Hematopoietic multipotent progenitor cell (in vitro differentiated cells): ENCODE measurements around the gene NMRAL1. TPM values are rescaled to one million over a fixed set of nuclear protein-coding genes. Genes with fewer than 3 reads are reported as not detected.

Experiments
- DNase-seq, 3 donors: peaks; one replicate each; pipeline ENCODE4 v3.0.0-alpha.2; 2011 to 2015; ENCODE audit warnings: low read depth in 2 of 3, low spot score in 2 of 3
- total RNA-seq: library from RNA; depleted of rRNA; stranded (reverse); fragments of >200 nt; gene quantifications from one replicate; pipeline ENCODE4 v1.2.3, GENCODE V29; 2012

Gene NMRAL1
- total RNA-seq, 1 donor, result 112 TPM

DNA sequence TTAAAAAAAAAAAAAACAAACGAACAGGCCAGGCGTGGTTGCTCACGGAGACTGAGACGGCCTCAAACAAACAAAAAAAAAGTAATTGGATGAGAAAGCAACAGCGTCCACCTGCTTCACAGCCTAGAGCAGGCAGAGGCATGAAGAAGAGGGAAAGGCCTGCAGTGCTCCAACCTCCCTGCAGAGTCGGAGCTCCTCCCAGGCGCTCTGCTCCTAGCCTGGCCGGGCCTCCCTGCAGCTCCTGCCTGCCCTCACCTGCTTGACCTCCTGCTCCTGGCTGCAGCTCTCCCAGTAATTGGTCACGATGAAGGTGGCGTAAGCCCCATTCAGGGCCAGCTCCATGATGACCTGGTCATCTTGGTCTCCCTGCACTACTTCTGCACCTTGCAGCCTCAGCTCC lies 5.5 kb downstream of the NMRAL1 start:
- DNase-seq, result no peak

DNA sequence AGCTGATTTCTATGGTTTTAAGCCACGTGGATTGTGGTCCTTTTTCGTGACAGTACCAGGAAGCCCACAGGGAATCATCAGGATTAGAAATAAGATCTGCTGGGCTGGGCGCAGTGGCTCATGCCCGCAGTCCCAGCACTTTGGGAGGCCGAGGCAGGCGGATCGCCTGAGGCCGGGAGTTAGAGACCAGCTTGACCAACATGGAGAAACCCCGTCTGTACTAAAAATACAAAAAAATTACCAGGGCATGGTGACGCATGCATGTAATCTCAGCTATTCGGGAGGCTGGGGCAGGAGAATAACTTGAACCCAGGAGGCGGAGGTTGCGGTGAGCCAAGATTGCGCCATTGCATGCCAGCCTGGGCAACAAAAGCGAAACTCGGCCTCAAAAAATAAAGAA lies 6.5 kb downstream of the NMRAL1 start:
- no peak for DNase-seq

DNA sequence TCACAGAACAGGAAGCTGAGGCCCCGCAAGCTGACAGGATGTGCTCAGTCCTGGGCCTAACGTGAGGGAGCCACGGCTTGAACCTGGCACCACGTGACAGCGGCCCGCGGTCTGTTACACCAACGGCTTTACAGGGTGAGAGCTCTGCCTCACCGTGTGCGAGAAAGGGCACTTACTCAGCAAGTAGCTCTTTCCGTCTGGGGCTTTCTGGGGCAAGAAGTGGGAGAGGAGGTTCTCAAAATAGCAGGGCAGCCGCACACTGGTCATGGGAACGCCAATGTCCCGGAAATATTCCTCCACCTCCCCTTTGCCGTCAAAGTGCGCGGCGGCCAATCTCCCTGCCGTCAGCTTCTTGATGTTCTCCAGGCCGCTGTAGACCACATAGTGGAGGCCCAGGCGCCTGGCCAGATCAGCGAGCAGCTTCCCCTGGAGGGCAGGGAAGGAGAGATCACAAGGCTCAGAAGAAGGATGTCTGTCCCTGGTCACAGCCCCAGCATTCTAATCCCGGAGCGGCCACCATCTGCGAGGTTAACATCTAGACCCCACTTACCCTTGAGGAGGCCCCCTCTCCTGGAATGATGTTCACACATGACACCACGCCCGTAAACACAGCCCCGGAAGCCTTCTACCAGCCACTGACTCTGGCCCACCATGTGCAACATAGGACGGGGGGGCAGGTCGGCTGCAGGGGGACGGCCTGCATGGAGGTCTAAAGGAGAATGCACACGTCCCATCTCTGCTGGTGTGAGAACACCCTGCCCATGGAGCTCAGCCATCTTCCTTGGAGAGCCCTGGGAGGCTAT lies 8.2 kb downstream of the NMRAL1 start:
- DNase-seq, result no peak

DNA sequence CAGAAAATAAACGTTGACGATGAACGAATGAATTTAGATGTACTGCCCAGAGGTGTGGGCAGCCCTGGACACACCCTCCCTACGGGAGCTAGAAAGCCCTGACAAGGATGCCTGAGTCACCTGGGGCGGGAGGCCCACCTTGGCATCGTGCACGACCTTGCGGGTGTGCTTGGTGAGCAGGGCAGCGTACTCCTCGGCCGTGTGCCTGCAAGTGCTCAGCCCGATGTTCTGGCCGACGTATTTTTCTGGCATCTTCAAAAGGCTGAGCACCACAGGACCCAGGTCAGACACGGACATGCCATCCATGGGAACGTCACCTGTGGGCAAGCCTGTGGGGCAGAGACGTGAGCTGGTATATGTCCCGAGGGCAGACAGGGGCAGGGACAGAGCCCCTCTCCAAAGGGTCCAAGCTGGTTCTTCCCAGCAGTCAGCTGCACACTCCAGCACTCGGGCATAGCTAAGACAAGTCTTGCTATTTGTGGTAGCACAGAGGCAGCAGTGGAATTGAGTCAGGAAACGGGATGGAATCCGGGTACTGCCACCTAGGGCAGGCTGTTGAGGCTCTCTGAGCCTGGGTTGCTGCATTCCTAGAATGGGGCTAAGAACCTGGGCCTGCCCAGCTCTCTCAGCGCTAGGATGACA lies 10.8 kb downstream of the NMRAL1 start:
- no peak for DNase-seq

DNA sequence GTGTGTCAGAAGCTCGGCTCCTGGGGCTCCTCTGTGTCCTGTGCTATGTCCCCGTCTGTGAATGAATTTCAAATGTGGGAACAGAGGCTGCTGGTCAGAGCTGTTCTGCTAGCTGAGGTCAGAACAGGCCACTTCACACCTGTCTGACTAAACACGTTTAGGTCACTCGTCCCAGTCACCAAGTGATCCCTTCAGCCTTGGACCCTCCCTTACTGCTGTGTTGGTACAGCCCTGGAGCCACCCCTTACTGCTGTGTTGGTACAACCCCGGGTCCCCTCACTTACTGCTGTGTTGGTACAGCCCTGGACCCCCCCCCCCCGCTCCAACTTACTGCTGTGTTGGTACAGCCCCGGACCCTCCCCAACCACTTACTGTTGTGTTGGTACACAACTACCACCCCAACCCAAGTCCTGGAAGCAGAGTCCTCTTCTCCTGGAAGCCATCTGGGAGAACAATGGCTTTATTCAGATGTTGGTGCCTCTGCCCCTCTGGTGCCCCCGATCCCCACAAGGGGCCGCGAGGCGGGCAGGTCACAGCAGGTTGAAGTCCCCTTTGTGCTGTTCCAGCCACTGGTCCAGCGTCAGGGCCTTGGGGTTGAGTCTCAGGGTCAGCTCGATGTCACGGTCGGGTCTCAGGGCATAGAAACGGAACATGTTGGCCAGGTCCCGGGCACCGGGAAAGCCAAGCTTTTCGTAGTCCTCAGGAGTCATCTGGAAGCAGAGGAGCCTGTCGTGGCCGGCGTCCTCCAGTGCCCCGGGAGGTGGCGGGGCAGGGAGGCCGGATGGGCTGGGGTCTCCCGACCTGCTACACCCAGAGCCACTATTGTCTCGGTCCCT lies 13.0 kb downstream of the NMRAL1 start:
- DNase-seq, result no peak

DNA sequence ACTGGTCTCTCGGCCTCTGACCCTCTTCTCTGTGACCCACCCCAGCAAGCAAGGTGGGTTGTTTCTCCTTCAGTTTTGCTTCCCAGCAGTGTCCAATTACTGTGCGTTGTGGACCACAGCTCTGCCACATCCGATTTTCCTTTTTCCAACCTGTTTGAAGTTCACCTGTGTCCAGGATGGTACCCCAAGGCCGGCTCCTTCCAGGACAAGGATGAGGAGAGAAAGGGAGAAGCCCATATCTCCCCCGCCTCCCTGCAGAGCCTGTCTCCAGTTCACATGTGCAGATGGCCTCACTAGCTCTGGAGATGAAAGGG lies 13.5 kb downstream of the NMRAL1 start:
- DNase-seq, result no peak

DNA sequence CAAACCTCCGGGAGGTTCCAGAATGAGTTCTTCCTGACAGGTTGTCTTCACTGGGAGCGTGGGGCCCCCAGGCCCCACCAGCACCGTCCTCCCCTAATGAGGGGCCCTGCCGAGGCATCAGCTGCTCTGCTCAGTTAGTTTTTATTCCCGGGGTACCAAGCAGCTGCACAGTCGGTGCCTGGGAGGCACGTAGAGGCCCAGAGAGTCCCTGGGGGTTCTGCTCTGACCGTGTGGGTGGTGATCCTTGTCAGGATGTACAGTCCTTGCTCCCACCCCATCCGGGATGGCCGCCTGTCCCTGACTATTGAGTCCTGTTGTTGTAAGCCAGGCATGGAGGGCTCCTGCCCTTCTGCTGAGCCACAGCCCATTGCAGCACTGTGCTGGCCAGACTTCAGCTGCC lies 18.5 kb downstream of the NMRAL1 start:
- no peak for DNase-seq

DNA sequence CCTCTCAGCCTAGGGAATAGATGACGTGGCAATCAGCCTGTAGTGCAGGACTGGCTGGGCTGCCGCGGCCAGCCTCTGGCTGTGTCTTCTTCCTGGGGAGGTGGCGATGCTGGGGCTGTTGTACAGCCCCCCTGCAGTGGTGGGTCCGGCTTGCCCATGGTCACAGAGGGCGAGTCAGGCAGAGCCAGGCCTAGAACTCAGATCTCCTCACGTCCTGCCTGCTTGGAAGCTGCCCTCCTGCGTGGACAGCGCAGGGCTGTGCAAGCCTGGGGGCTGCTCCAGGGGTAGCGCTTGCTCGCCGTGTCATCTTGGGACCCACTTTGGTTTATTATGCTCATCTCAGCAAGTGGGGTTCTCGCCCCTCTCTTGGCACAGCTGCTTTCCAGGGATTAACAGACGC lies 19.3 kb downstream of the NMRAL1 start:
- DNase-seq, result no peak

DNA sequence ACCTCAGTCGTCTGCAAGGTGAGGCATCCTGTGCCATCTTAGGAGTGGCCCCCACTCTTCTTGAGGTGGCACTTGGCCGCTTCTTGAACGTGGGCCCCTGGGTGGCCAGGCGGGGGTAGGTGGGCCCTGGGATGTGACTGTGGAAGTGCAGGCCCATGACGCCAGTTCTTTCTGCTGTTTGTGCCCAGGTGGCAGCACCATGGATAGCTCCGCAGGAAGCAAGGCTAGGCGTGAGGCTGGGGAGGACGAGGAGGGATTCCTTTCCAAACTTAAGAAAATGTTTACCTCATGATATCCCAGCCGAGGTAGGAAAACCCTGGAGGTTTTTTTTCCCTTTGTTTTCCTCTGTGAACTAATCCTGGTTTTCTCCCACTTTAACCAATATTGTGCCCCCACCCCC lies 19.8 kb downstream of the NMRAL1 start:
- DNase-seq, result no peak

DNA sequence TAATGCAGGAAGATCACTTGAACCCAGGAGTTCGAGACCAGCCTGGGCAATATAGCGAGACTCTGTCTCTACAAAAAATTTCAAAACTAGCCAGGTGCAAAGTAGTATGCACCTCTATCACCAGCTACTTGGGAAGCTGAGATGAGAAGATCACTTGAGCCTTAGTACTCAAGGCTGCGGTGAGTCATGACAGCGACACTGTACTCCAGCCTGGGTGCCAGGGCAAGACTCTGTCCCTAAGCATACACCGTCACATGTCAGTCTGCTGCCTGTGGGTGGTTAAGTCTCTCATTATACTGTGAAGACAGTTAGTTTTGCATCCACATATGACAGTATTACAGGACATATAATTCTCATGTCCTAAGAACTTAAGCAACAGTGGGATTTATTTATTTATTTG lies 21.8 kb downstream of the NMRAL1 start:
- DNase-seq, result no peak

DNA sequence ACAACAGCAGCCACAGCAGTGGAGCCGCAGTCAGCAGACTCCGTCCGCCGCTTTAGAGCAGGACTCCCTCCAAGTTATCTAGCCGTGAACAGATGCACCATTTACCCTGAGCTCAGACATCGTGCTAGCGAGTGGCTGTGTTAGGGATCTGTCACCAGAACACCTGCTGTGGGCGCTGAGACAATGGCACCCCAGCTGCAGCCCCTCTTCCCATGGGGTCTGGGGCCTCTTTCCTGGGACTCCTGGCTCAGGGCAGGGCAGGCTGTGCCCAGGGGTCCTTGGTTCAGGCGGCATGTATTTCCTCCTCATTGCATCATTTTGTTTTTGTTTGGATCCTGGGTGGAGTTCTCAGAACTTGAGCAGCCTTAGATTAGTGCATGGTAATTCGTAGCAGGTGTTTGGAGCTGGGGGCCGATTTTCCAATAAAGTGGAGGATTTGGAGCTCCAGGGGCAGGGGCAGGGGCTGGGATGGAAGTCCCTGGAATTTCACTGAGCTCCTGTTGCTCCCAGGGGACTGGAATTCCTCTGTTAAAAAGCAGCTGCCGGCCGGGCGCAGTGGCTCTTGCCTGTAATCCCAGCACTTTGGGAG lies 23.4 kb downstream of the NMRAL1 start:
- DNase-seq, result no peak

DNA sequence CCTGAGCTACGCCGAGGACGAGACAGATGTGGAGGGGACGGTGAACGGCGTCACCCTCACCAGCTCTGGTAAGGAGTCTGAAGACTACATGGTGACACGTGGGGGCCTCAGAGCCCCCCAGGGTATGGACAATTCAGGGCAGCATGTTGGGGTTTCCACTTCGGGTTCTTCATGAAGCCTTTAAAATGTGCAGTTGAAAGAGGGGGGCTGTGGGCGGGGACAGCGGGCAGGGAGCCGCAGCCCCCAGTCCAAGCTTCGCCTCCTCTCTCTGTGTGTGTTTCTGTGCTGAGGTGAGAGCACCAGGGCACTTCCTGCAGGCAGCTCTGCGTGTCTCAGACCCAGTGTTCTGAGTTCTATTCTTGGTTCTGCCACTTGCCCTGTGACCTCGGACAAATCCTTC lies 24.0 kb downstream of the NMRAL1 start:
- DNase-seq, result no peak

DNA sequence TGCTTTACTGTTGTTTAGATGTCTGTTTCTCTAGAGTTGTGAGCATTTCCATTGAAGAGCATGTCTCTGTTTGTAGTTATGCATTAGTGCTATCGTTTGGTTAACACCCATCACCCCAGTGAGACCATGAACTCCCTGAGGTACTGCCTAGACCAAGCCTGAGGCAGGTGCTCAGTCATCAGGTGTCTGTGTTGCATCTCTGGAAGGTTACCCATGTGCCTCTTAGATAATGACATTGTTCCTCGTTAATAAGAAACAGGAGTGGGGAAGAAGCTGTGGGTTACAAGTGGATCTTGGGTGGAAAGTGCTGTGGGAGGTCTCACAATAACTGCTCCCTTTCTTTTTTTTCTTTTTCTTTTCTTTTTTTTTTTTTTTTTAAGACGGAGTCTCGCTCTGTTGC lies 30.4 kb downstream of the NMRAL1 start:
- no peak for DNase-seq

DNA sequence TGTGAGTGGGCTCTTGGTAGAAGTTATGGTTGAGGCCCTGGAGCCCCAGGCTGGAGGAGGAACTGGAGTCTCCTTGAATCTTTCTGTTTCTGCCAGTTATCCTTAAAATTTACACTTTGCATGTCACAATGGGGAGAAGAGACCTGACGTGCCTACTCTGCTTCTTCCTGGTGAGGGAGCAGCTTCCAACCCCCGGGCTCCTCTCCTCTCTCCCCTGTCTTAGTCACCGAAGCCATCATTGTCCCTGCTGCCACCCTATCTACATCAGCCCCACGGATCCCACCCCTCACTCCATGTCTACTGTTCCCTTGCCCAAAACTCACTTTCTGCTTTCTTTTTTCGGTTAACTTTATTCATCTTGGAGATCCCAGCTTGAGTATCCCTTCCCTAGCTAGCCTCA lies 31.2 kb downstream of the NMRAL1 start:
- no peak for DNase-seq

DNA sequence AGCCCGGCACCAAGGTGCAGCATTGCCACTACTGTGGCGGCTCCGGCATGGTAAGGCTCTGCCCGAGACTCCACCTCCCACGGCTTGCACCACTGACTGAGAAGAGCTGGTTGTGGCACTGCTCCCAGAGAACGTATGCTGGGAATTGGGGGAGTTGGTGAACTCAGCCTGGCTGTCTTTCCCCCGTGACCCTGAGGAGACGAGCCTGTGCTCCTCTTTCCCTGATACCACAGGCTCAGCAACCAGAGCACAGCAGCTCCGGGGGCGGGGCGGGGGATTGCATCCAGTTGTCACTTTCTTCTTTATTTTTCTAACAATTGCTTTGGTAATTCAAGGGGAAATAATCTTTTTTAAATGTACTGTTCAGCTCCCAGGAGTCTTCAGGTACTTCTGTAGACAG lies 32.1 kb downstream of the NMRAL1 start:
- DNase-seq, result no peak

DNA sequence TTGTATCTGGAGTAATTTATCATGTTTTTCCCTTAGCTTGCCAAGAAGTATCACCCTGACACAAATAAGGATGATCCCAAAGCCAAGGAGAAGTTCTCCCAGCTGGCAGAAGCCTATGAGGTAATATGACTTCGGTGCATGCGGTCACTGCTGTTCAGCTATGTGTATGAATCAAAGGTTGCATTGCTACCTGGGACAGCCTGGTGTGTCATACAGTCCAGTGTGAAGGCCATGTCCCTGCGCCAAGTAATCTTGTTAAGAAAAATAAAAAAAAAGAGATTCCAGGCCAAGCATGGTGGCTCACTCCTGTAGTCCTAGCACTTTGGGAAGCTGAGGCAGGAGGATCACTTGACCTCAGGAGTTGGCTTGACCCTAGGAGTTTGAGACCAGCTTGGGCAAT lies 37.1 kb downstream of the NMRAL1 start:
- DNase-seq, result no peak

DNA sequence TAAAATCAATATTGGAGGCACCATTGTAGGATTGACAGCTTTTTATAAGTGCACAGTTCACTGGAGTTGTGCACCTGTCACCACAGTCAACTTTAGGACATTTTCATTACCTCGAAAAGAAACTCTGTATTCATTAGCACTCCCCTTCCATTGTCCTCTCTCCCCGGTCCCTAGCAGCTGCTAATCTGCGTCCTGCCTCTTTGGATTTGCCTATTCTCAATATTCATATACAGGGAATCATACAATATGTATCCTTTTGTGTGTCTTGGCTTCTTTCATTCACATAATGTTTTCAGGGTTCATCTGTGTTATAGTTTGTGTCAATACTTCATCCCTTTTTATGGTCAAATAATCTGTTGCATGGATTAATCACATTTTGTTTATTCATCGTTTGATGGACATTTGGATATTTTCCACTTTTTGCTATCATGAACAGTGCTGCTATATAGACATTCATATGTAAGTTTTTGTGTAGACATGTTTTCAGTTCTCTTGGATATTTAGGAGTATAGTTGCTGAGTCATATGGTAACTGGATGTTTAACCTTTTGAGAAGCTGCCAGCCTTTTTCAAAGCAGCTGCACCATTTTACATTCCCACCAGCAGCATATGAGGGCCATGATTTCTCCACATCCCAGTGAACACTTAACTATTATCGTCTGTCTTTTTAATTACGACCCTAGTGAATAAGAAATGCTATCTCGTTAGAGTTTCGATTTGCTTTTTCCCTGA lies 38.9 kb downstream of the NMRAL1 start:
- no peak for DNase-seq

DNA sequence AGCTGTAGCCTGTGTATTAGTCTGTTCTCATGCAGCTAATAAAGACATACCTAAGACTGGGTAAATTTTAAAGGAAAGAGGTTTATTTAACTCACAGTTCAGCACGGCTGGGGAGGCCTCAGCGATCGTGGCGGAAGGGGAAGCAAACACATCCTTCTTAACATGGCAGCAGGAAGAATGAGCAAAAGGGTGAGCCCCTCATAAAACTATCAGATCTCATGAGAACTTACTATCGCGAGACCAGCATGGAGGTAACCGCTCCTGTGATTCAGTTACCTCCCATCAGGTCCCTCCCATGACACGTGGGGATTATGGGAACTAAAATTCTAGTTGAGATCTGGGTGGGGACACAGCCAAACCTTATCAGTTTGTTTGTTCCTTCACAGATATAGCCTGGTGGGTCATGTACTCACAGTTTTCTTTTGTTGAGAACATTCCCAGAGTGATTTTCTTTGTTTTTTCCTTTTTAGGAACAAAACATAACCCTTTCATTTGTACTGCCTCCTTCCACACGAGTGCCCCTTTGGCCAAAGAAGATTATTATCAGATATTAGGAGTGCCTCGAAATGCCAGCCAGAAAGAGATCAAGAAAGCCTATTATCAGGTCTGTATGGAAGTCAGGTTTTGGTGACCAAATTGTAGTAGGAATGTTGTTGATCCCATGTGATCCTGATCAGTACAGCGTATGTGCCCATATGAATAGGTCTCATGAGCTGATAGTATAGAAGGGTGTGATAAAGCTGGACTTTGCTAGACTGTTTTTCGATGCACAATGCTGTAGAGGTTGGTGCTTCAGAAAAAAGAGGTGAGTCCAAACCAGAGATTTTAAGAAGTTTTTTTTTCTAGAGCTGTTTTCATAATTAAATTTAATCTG lies 40.3 kb downstream of the NMRAL1 start:
- DNase-seq, result no peak

DNA sequence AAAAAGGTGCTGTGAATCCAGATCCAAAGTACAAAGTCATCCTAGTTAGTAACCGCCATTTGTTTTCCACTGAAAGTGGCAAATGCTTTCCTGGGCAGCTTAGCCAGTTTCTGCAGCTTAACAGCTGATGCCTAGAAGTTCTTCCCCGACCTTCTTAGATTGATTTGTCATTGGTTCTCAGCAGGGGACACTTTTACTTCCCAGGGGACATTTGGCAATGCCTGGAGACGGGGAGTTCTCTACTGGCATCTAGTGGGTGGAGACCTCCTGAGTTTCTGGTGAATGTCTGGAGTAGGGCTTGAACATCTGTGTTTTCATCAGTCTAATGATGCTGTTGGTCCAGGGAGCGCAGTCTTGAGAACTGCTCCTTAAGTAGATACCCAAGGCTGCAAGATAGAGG lies 41.2 kb downstream of the NMRAL1 start:
- no peak for DNase-seq

DNA sequence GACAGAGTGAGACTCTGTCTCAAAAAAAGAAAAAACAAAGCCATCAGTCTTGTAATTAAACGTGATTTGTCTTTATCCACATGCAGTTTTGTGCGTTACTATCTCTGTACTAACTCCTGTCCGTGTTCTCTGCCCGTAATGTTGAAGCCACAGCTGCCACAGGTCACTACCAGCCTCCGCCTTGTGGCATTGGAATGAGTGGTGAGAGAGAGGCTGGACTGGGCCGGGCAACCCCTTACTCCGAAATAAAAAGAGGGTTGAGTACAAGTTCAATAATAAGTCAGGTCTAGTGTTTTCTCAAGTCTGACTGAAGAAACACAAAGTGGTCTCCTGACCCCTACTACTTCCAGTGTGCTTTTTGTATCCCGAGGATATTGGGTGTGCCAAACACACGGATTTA lies 43.4 kb downstream of the NMRAL1 start:
- no peak for DNase-seq
